Thoracic aorta (tissue), 2 donors: ENCODE data around the gene ARSB. TPM values are rescaled to one million over a fixed set of nuclear protein-coding genes. Genes with fewer than 3 reads are reported as not detected.

Experiments
- ATAC-seq: fragments of 150-250 bp; one replicate; pipeline ENCODE4 v1.8.0; 2017; ENCODE audit warnings: low read depth; ENCODE audit not compliant: insufficient number of reproducible peaks, low FRiP score
- DNase-seq: peaks from one replicate; pipeline ENCODE4 v3.0.0-alpha.2; 2020; ENCODE audit warnings: low spot score
- H3K27ac ChIP-seq, 2 donors: fragments of 200-600 bp; sonication (generic); 1 replicate in 1 of 2; 2 replicates in 1 of 2; pipeline ENCODE4 v1.5.1; 2016; ENCODE audit warnings: mild to moderate bottlenecking in 2 of 2, moderate library complexity in 2 of 2
- H3K27me3 ChIP-seq: fragments of 200-600 bp; sonication (generic); replicated peaks from 2 replicates; pipeline ENCODE4 v1.6.0; 2016; ENCODE audit warnings: mild to moderate bottlenecking; ENCODE audit not compliant: insufficient read depth
- H3K36me3 ChIP-seq: fragments of 200-600 bp; sonication (generic); one replicate; pipeline ENCODE4 v1.5.1; 2016
- H3K4me1 ChIP-seq, 2 donors: fragments of 200-600 bp; sonication (generic); 1 replicate in 1 of 2; 2 replicates in 1 of 2; pipeline versions ENCODE4 v1.5.1 to v1.6.0; 2016; ENCODE audit warnings: low read depth in 2 of 2, mild to moderate bottlenecking in 1 of 2; ENCODE audit not compliant: control insufficient read depth in 1 of 2
- H3K4me3 ChIP-seq: fragments of 200-600 bp; sonication (generic); 2 replicates; pipeline ENCODE4 v1.5.1; 2016; ENCODE audit warnings: mild to moderate bottlenecking
- H3K9me3 ChIP-seq: fragments of 200-600 bp; sonication (generic); 2 replicates; pipeline ENCODE4 v1.5.1; 2016
- total RNA-seq, 2 donors: library from RNA; depleted of rRNA; stranded (reverse); fragments of >200 nt; gene quantifications; one replicate each; pipeline versions ENCODE4 v1.1.0 to v1.2.3, GENCODE V29; 2016
- TF ChIP-seq, protein P1 (sequence below): fragments of 200-600 bp; sonication (generic); IDR thresholded peaks from one replicate; pipeline ENCODE4 v1.5.1; 2019; ENCODE audit warnings: antibody characterized with exemption

ARSB gene
- total RNA-seq, 2 donors from 2014 or later: 26.1 to 36.0 TPM

DNA sequence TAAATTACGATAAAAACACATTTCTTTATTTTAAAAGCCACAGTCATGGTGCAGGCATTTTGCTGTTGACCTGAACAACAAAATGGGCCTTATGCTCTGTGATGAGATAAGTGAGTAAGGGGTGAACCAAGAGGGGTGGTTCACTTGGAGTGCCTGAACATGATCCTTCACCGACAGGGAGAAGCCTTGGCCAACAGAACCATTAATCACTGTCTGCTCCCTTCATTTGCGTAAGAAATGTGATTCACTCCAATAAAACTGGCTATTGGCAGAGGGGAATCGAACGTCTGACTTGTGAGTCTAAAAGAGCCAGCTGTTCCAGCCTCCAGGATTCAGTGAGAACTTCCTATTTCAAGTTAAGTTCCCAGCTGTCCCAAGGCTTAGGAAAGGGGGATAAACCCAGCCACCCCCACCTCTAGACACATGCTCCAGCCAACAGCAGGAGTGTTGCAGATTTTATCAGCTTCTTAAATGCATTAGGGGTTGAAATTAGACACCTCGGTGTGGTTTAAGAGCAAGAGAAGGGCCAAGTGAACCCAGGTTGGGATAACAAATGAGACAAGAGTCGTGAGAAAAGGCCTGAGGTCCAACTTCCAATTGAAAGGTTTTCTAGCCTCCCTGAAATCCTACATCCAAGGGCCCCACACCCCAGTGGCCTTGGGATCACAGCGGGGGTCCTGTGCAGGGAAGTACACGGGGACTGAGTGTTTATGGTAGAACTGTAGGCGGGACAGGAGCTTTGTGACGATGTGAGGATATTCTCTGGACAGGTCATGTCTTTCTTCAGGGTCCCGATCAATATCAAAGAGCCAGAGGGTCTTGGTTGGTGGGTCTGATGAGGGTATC is 205.1 kb downstream of the ARSB start:
- ATAC-seq (no peak), DNase-seq (no peak)
- no peak overlapping the region for H3K4me3 ChIP-seq
- H3K36me3 ChIP-seq: no peaks in the 10 kb centered on the region
- TF ChIP-seq, protein P1, sequence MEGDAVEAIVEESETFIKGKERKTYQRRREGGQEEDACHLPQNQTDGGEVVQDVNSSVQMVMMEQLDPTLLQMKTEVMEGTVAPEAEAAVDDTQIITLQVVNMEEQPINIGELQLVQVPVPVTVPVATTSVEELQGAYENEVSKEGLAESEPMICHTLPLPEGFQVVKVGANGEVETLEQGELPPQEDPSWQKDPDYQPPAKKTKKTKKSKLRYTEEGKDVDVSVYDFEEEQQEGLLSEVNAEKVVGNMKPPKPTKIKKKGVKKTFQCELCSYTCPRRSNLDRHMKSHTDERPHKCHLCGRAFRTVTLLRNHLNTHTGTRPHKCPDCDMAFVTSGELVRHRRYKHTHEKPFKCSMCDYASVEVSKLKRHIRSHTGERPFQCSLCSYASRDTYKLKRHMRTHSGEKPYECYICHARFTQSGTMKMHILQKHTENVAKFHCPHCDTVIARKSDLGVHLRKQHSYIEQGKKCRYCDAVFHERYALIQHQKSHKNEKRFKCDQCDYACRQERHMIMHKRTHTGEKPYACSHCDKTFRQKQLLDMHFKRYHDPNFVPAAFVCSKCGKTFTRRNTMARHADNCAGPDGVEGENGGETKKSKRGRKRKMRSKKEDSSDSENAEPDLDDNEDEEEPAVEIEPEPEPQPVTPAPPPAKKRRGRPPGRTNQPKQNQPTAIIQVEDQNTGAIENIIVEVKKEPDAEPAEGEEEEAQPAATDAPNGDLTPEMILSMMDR: no peak
- H3K9me3 ChIP-seq: no peaks in the 10 kb centered on the region
- H3K27ac ChIP-seq: no peak overlapping the region
- no peaks in the 10 kb centered on the region for H3K27me3 ChIP-seq
- H3K4me1 ChIP-seq: no peaks in the 10 kb centered on the region

DNA sequence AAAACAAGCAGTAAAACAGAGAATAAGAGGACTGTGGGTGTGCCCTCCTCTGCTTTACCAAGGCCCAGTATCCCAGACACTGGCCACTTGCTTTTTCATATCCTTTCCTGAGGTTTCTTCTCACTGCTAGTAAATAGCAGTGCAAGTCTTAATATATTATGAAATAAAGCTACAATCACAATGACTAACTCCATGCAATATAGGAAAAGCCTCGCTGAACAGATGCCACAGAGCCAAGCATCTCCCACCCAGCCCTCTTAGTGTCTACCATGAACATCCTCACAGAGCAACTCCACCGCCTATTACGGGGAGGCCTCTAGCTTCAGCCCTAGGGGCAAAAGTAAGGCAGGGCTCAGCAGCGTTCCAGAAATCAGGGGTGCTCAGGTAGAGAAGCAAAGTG is 205.8 kb downstream of the ARSB start:
- DNase-seq: no peak
- H3K27ac ChIP-seq: no peak overlapping the region
- H3K36me3 ChIP-seq: no peaks in the 10 kb centered on the region
- TF ChIP-seq, protein P1: no peak
- no peaks in the 10 kb centered on the region for H3K4me1 ChIP-seq
- no peaks in the 10 kb centered on the region for H3K9me3 ChIP-seq
- H3K27me3 ChIP-seq: no peaks in the 10 kb centered on the region
- H3K4me3 ChIP-seq: no peak overlapping the region
- ATAC-seq: no peak

DNA sequence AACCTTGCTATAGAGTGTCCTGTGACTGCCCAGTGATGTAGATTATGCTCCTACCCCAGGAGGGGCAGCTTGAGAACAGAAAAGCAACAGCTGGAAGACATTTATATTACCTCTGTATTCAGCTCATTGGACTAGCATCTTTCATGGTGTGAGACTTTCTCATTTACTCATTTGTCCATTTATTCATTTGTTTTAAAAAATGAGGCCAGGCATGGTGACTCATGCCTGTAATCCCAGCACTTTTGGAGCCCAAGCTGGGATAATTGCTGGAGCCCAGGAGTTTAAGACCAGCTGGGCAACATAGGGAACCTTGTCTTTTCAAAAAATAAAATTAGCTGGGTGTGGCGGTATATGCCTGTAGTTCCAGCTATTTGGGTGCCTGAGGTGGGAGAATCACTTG is 206.6 kb downstream of the ARSB start:
- Histone ChIP-seq H3K36me3 (no peaks in the 10 kb centered on the region), H3K27me3 (no peaks in the 10 kb centered on the region), H3K4me3 (no peak overlapping the region), H3K27ac (no peak overlapping the region), H3K4me1 (no peaks in the 10 kb centered on the region), H3K9me3 (no peaks in the 10 kb centered on the region)
- TF ChIP-seq, protein P1: no peak
- DNase-seq (no peak), ATAC-seq (no peak)

DNA sequence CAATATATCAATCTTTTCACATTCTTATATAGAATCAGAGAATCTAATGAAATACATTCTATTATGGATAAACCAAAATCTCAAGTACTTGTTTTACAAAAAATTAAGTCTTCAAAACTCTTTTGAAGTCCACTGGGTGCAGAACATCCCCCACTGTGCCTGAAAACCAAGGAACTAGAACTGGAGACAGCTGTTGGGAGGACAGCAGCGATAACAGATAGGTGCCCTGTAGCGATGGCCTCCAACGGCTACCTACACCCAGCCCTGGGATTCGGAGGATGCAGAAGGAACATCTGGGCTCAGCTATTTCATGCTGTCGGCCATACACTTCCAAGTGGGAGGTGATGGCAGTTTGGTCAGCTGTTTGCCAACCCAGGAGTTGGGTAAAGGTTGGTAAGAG is 207.2 kb downstream of the ARSB start:
- TF ChIP-seq, protein P1: no peak
- no peak for DNase-seq
- no peaks in the 10 kb centered on the region for H3K27me3 ChIP-seq
- ATAC-seq: no peak
- no peaks in the 10 kb centered on the region for H3K36me3 ChIP-seq
- H3K27ac ChIP-seq: no peak overlapping the region
- H3K9me3 ChIP-seq: no peaks in the 10 kb centered on the region
- no peak overlapping the region for H3K4me3 ChIP-seq
- H3K4me1 ChIP-seq: no peaks in the 10 kb centered on the region

DNA sequence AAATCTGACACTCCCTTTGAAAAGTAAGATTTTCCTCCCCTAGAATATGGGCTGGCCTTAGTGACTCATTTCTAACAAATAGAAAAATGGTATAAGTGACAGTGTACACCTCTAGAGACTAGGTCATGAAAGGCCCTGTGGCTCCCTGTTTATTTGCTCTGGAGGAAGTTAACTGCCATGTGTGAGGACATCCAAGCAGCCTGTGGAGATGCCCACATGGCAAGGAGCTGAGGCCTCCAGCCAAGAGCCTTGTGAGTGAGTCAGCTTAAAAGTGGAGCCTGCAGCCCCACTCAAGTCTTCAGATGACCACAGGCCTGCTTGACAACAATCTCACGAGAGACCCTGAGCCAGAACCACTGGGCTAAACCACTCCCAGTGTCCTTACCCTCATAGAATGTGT is 208.5 kb downstream of the ARSB start:
- DNase-seq (no peak), ATAC-seq (no peak)
- no peaks in the 10 kb centered on the region for H3K36me3 ChIP-seq
- H3K9me3 ChIP-seq: no peaks in the 10 kb centered on the region
- no peaks in the 10 kb centered on the region for H3K27me3 ChIP-seq
- H3K4me3 ChIP-seq: no peak overlapping the region
- no peaks in the 10 kb centered on the region for H3K4me1 ChIP-seq
- TF ChIP-seq, protein P1: no peak
- no peak overlapping the region for H3K27ac ChIP-seq
